GM12865 (cell line): ENCODE data around the gene FGF3.

Experiments used
- DNase-seq: peaks from one replicate; pipeline ENCODE4 v3.0.0; 2010; ENCODE audit warnings: low read depth
- H3K4me3 ChIP-seq: 2 replicates; pipeline ENCODE4 v1.5.1; 2011; ENCODE audit warnings: mild to moderate bottlenecking, low read depth, low read length, control low read depth
- TF ChIP-seq, protein P1 (sequence below): IDR thresholded peaks from 2 replicates; pipeline ENCODE4 v1.5.1; 2011; ENCODE audit warnings: low read length, control low read depth, low read depth, inconsistent platforms; ENCODE audit not compliant: insufficient read depth; ENCODE audit errors: missing control alignments

Gene FGF3

GRCh38 chr11:69799097-69799496 lies 20.1 kb downstream of the FGF3 start:
- DNase-seq = no peak
- TF ChIP-seq, protein P1, sequence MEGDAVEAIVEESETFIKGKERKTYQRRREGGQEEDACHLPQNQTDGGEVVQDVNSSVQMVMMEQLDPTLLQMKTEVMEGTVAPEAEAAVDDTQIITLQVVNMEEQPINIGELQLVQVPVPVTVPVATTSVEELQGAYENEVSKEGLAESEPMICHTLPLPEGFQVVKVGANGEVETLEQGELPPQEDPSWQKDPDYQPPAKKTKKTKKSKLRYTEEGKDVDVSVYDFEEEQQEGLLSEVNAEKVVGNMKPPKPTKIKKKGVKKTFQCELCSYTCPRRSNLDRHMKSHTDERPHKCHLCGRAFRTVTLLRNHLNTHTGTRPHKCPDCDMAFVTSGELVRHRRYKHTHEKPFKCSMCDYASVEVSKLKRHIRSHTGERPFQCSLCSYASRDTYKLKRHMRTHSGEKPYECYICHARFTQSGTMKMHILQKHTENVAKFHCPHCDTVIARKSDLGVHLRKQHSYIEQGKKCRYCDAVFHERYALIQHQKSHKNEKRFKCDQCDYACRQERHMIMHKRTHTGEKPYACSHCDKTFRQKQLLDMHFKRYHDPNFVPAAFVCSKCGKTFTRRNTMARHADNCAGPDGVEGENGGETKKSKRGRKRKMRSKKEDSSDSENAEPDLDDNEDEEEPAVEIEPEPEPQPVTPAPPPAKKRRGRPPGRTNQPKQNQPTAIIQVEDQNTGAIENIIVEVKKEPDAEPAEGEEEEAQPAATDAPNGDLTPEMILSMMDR = no peak

GRCh38 chr11:69797737-69798528 lies 21.3 kb downstream of the FGF3 start:
- TF ChIP-seq, protein P1 = no peak
- no peak for DNase-seq
- H3K4me3 ChIP-seq = no peak overlapping the region

More at GRCh38 chr11:69799097-69799496, 20.1 kb downstream of the FGF3 start:
- H3K4me3 ChIP-seq = no peak overlapping the region

DNA sequence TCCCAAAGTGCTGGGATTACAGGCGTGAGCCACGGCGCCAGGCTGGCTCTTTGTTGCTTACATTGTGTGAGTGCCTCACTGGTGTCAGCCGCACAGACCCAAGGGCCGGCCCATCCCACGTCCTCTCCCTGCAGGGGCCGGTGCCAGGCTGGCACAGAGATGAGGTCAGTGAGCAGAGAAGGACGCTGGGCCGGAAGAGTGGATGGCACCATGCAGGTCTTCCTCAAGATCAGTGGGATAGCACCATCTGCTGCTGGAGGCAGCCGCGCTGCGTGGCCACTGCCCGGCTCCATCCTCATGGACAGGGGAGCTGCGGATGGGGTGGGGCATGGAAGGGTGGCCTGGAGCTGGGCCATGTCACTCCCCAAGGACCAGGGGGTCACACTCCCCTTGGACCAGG lies 22.1 kb downstream of the FGF3 start:
- DNase-seq = no peak
- TF ChIP-seq, protein P1 = no peak
- H3K4me3 ChIP-seq = no peak overlapping the region

GRCh38 chr11:69796063-69796462 lies 23.2 kb downstream of the FGF3 start:
- H3K4me3 ChIP-seq = no peak overlapping the region
- TF ChIP-seq, protein P1 = no peak
- DNase-seq = no peak

DNA sequence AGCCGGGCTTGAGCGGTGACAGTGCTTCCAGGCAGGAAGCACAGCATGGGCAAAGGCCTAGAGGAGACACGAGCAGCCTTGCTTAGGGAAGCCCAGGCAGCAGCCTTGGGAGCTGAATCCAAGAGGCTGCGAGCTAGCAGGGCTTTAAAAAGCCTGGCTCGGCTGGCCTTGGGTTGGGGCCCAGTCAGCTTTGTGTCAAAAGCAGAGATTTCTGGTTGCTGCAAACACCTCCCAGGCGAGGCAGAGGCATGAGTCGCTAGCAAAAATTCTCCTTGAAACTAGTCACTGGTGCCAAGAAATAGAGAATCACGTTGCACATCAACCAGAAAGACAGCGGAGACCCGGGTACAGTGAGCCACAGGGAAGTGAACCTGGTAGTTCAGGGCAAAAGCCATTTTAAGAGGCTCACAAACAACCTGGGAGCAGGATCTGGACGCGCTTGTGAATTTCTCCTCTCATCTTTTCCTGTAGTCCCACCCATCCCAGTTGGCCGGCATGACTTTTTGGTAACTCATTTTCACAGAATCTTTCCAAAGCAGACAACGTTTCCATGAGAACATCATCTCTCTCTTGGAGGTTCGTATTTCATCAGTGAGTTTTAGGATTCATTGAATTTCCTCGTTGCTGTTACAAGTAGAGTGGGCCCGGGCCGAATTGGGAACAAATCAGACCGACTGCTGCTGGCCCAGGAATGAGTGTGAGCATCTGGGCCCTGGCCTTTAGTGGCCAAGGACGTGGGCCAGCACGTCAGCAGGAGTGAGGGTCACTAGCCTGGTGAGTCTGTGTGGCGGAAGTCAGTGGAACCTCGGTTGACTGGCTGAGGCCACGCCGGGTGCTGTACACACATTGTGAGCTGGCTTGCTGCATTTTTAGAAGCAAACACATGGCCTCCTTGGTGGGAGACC lies 27.7 kb downstream of the FGF3 start:
- TF ChIP-seq, protein P1 = no peak
- no peak for DNase-seq
- H3K4me3 ChIP-seq = no peak overlapping the region

DNA sequence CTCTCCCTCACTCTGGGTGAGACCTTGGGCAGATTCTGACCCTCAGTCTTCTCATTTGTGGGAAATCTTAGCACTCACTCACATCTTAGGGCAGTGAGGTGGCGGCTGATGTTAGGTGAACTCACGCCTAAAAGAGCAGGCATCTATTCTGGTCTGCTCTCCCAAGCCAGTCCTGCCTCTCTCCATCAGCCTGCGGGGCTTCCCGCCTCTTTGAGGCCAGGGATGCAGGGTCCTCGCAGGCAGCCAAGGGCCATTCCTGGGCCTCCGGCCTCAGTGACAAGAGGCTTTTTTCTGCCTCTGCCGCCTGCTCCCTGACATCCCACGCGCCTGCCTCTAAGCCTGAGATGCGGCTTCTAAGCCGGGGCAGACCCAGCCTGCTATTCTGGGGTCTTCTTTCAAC lies 30.3 kb downstream of the FGF3 start:
- no peak overlapping the region for H3K4me3 ChIP-seq
- no peak for DNase-seq
- TF ChIP-seq, protein P1 = no peak
